T-helper 22 cell (primary cell): ENCODE data around the gene RAB11FIP5.

Experiments
- DNase-seq: peaks from one replicate; pipeline ENCODE4 v3.0.0-alpha.2; 2020; ENCODE audit warnings: low read depth

RAB11FIP5 gene

GRCh38 chr2:73032702-73033097 is 80.0 kb downstream of the RAB11FIP5 start:
- DNase-seq = no peak

- DNase-seq = no peak
These were observed 80.7 kb downstream of the RAB11FIP5 start for GRCh38 chr2:73031725-73032701.

- no peak for DNase-seq
These were observed 81.6 kb downstream of the RAB11FIP5 start for GRCh38 chr2:73031095-73031678.

- no peak for DNase-seq
These were observed 83.9 kb downstream of the RAB11FIP5 start for GRCh38 chr2:73028841-73029240.

- no peak for DNase-seq
These were observed 85.4 kb downstream of the RAB11FIP5 start for GRCh38 chr2:73027340-73027739.

- DNase-seq = no peak
These were observed 89.3 kb downstream of the RAB11FIP5 start for GRCh38 chr2:73023497-73023896.
